ENCODE results near the gene CNGB1. TPM values are rescaled to one million over a fixed set of nuclear protein-coding genes. Genes with fewer than 3 reads are reported as not detected.

Gene CNGB1
- total and polyA plus RNA-seq, 2 of the 13 experiments (the other 11 are each of a cell fraction or from before 2014, with no cell fraction given): 0.02 to 0.15 TPM

DNA sequence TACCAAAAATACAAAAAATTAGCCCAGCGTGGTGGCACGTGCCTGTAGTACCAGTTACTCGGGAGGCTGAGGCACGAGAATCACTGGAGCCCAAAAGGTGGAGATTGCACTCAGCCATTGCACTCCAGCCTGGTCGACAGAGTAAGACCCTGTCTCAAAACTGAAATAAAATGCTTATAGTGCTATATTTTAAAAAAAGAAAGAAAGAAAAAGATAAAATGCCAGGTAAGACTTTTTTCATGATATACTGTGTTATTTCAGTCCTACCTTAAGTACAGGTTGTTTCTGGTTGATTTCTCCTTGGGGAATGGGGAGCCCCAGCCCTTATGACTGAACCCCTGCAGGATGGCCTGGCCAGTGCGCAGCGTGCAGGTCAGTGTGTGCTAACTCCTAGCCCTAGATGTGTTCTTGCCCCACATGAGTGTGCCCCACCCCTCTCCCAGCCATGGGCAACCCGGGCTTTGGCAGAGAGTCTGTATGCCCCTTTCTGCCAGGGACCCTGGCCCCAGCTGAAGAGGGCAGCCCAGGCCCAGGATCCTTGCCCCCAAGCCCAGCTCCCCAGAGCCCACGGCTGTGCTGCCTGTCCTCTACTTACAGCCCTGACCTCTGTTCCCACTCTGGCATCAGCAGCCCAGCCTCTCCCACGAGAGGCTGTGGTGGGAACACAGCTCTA, 1.3 kb downstream of the CNGB1 start:
- no peak overlapping the region for H3K9ac ChIP-seq (ENCODE audit: insufficient read depth, low read depth, low read length)
- in situ Hi-C loops (cut with HindIII; ENCODE audit: extremely low pct_ligation_motif_present, low pct_unique_long_range_greater_than_20kb): no loop called here
- no peak overlapping the region for H3K27ac ChIP-seq (ENCODE audit: extremely low read length, insufficient read depth, low read length)
- TF ChIP-seq SP140L (CRISPR knock-in tag; IDR thresholded peaks at IDR 0.05; ENCODE audit: borderline replicate concordance) (no peak), ATF7-NPFF (CRISPR knock-in tag; IDR thresholded peaks at IDR 0.05; ENCODE audit: low read depth) (no peak), ZNF264 (CRISPR knock-in tag; IDR thresholded peaks at IDR 0.05) (no peak), ZUFSP (CRISPR knock-in tag; IDR thresholded peaks at IDR 0.05; ENCODE audit: borderline replicate concordance) (no peak), ZC3H4 (CRISPR knock-in tag; IDR thresholded peaks at IDR 0.05; ENCODE audit: borderline replicate concordance) (no peak), KLF9 (CRISPR knock-in tag; IDR thresholded peaks at IDR 0.05; ENCODE audit: low read depth) (no peak), AHR (CRISPR knock-in tag; IDR thresholded peaks at IDR 0.05) (no peak), FOXA1 (IDR thresholded peaks at IDR 0.05) (no peak), FOXA1 (CRISPR knock-in tag; IDR thresholded peaks at IDR 0.05) (no peak), NFE2L2 (IDR thresholded peaks at IDR 0.05; ENCODE audit: low read length) (no peak), ZNF558 (CRISPR knock-in tag; IDR thresholded peaks at IDR 0.05; ENCODE audit: borderline replicate concordance) (no peak), MAFK (conservative IDR thresholded peaks at IDR 0.05 in 1 of 2, IDR thresholded peaks at IDR 0.05 in 1 of 2; ENCODE audit: low read length in 2 of 2) (peak in 1 of 2 experiments; percentile 68; a peak in 3 of 4 replicates), NFYB (CRISPR knock-in tag; IDR thresholded peaks at IDR 0.05) (no peak), MAFF (IDR thresholded peaks at IDR 0.05; ENCODE audit: low read depth, low read length) (peak; percentile 25; the same call in 1 of the 2 replicates)
- TF ChIP-seq, protein P1, sequence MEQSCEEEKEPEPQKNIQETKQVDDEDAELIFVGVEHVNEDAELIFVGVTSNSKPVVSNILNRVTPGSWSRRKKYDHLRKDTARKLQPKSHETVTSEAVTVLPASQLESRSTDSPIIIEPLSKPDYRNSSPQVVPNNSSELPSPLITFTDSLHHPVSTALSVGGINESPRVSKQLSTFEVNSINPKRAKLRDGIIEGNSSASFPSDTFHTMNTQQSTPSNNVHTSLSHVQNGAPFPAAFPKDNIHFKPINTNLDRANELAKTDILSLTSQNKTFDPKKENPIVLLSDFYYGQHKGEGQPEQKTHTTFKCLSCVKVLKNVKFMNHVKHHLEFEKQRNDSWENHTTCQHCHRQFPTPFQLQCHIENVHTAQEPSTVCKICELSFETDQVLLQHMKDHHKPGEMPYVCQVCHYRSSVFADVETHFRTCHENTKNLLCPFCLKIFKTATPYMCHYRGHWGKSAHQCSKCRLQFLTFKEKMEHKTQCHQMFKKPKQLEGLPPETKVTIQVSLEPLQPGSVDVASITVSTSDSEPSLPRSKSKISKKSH (CRISPR knock-in tag; IDR thresholded peaks at IDR 0.05; ENCODE audit: borderline replicate concordance): 0 out of 2 replicates have a peak, but pooled peaks have one; percentile 58
- TF ChIP-seq, protein P2, sequence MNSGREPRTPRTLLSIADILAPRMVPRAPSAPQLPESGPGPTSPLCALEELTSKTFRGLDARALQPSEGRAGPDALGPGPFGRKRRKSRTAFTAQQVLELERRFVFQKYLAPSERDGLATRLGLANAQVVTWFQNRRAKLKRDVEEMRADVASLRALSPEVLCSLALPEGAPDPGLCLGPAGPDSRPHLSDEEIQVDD (CRISPR knock-in tag; IDR thresholded peaks at IDR 0.05; ENCODE audit: borderline replicate concordance): no peak
- no peaks in the 10 kb centered on the region for H3K9me3 ChIP-seq (ENCODE audit: low read length)
- ATAC-seq (peak; percentile 39; the same call in 2 of the 3 replicates), FAIRE-seq (no peak), DNase-seq (ENCODE audit: low spot score) (no peak)
- 8% methylated on average over 9 of the region's 10 CpGs for WGBS (ENCODE audit: low lambda C conversion rate)
- no peak overlapping the region for H2AFZ ChIP-seq (ENCODE audit: low read length)
- H3K79me2 ChIP-seq (ENCODE audit: insufficient read depth, low read length): no peaks in the 10 kb centered on the region
- H3K27me3 ChIP-seq (ENCODE audit: control insufficient read depth in 1 of 2, insufficient read depth in 2 of 2, low read length in 2 of 2): peaks cover 10 to 18% of the 10 kb centered on the region in 2 experiments; a peak in 4 of 5 replicates
- H3K36me3 ChIP-seq (replicated peaks in 1 of 2; ENCODE audit: control insufficient read depth in 1 of 2, insufficient read depth in 2 of 2, low read length in 2 of 2): no peaks in the 10 kb centered on the region
- H3K4me2 ChIP-seq (ENCODE audit: low read depth, low read length): no peak overlapping the region
- no peak overlapping the region for H3K4me3 ChIP-seq (replicated peaks in 1 of 3; ENCODE audit: insufficient read depth in 1 of 3, low read depth in 2 of 3, low read length in 3 of 3)
- ChIA-PET CTCF (ENCODE audit: low intra/inter-chr PET ratio, low total read pairs) (no interaction called here), POLR2A (no interaction called here)
- intact Hi-C loops (cut with micrococcal nuclease; ENCODE audit: unreplicated experiment): no loop called here
- BruUV-seq (replicated peaks): no TSS peak
- H4K20me1 ChIP-seq (ENCODE audit: insufficient read depth, low read length): no peaks in the 10 kb centered on the region
- no peaks in the 10 kb centered on the region for H3K4me1 ChIP-seq (ENCODE audit: insufficient read depth, low read length)

Measured in HepG2 (cell line).